Measurements from ENCODE around the gene UTP15.

The UTP15 gene

DNA sequence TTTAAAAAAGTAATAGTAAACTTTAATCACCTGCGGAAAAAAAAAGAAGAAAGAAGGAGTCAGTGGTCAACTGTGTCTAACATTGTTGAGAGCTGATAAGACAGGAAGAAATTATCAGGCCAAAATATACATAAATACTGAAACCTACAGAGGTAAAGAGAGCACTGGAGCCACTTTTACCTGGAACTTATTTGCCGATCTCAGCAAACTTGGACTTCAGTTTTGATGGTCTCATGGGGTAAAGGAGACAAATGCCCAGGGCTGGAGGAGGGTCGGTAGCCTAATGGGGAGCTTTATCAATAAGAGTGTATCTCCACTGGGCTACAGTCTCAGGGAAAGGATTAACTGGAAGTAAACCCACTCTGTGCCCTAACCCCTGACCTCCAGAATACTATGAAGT is 33.8 kb downstream of the UTP15 start:
- Histone ChIP-seq H3K27ac (ENCODE audit: low read depth in 2 of 2, low read length in 2 of 2) (no peak overlapping the region), H3K27me3 (ENCODE audit: control insufficient read depth in 2 of 2, insufficient read depth in 2 of 2, low read length in 2 of 2) (no peaks in the 10 kb centered on the region), H3K36me3 (ENCODE audit: control insufficient read depth in 2 of 2, insufficient read depth in 2 of 2, low read length in 2 of 2) (no peaks in the 10 kb centered on the region), H3K9me3 (ENCODE audit: control insufficient read depth in 2 of 2, low read length in 2 of 2) (peaks cover 0 to 3% of the 10 kb centered on the region in 2 donors), H3K9ac (ENCODE audit: low read depth in 1 of 2, low read length in 2 of 2) (no peak overlapping the region), H3K4me1 (ENCODE audit: control insufficient read depth in 2 of 2, insufficient read depth in 2 of 2, low read length in 2 of 2) (no peaks in the 10 kb centered on the region), H3K4me3 (ENCODE audit: low read length in 2 of 2) (no peak overlapping the region)

DNA sequence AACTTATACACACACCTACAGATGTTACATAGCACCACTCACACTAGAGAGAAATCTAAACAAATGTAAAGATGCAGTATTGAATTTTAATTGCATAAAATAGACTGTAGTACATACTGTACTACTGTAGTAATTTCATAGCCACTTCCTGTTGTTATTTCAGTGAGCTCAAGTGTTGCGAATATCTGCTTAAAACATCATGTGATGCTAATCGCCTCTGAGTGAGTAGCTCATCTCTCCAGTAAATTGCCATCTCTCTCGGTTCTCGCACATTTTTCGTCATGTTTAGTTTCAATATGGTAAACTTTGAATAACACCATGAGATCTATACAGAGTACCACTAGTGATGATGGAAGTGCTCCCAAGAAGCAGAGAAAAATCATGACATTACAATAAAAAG is 38.5 kb downstream of the UTP15 start:
- H3K4me3 ChIP-seq (ENCODE audit: low read length in 2 of 2) = no peak overlapping the region
- H3K9ac ChIP-seq (ENCODE audit: low read depth in 1 of 2, low read length in 2 of 2) = no peak overlapping the region
- H3K4me1 ChIP-seq (ENCODE audit: control insufficient read depth in 2 of 2, insufficient read depth in 2 of 2, low read length in 2 of 2) = peaks cover 0 to 5% of the 10 kb centered on the region in 2 donors
- no peaks in the 10 kb centered on the region for H3K36me3 ChIP-seq (ENCODE audit: control insufficient read depth in 2 of 2, insufficient read depth in 2 of 2, low read length in 2 of 2)
- no peaks in the 10 kb centered on the region for H3K27me3 ChIP-seq (ENCODE audit: control insufficient read depth in 2 of 2, insufficient read depth in 2 of 2, low read length in 2 of 2)
- H3K9me3 ChIP-seq (ENCODE audit: control insufficient read depth in 2 of 2, low read length in 2 of 2) = peaks cover 0 to 3% of the 10 kb centered on the region in 2 donors
- H3K27ac ChIP-seq (ENCODE audit: low read depth in 2 of 2, low read length in 2 of 2) = no peak overlapping the region

DNA sequence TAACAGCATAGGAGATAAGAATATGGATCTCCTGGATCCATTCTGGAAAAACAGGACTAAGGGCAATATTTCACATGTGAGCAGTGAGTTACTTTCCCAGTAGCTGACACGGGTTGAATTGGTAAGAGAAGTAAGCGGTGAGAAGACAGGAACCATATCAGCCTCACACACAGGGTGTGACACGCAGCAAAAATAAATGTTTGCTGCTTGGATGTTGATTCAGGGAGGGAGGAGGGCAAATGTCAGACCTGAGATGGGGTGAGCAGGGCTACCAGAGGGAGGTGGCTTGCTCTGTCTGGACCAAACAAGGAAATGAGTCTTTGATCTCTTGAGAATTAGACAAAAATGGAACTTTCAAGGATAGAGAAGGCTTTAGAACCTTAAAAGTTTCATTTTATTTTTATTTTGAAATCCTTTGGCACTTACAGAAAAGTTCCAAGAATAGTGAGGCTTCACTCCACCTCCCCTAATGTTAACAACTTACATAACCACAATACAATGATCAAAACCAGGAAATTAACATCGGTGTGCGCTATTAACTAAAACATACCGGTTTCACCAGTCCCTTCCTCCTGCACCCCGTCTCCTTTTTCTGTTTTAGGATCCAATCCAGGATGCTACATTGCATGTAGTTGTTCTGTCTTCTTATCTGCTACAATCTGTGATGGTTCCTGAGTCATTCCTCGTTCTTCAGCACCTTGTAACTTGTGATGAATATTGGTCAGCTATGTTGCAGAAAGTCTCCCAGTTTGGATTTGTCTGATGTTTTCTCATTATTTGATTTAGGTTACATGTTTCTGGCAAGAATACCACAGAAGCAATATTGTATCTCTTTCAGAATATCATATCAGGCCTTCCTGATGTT is 39.9 kb downstream of the UTP15 start:
- Histone ChIP-seq H3K9ac (ENCODE audit: low read depth in 1 of 2, low read length in 2 of 2) (no peak overlapping the region), H3K4me1 (ENCODE audit: control insufficient read depth in 2 of 2, insufficient read depth in 2 of 2, low read length in 2 of 2) (peaks cover 0 to 5% of the 10 kb centered on the region in 2 donors), H3K27me3 (ENCODE audit: control insufficient read depth in 2 of 2, insufficient read depth in 2 of 2, low read length in 2 of 2) (no peaks in the 10 kb centered on the region), H3K27ac (ENCODE audit: low read depth in 2 of 2, low read length in 2 of 2) (peak overlapping the region in 1 of 2 donors; percentile 38), H3K9me3 (ENCODE audit: control insufficient read depth in 2 of 2, low read length in 2 of 2) (peaks cover 0 to 3% of the 10 kb centered on the region in 2 donors), H3K36me3 (ENCODE audit: control insufficient read depth in 2 of 2, insufficient read depth in 2 of 2, low read length in 2 of 2) (no peaks in the 10 kb centered on the region), H3K4me3 (ENCODE audit: low read length in 2 of 2) (no peak overlapping the region)

DNA sequence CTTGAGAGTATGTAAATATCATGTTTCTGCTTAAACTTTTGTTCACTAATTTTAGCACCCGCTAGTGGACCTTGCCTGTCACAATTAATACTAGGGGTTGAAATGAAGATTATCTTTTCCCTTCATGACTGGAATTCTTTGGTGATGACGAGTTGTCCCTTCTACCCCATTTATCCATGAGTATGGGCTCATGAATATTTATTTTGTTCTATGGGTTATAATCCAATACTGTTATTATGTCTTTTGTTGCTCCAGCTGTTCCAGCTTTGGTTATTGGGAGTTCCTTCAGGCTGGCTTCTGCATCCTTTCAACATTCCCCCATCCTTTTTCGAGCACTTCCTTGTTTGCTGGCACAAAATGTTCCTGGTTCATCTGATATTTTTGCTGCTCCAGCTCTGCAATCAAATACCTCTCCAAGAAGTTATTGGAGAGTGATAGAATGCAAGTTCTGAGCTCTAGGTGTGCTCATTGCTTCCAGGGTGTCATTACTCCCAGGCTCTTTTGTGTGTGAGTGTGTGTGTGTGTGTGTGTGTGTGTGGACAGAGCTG is 40.7 kb downstream of the UTP15 start:
- Histone ChIP-seq H3K4me3 (ENCODE audit: low read length in 2 of 2) (no peak overlapping the region), H3K4me1 (ENCODE audit: control insufficient read depth in 2 of 2, insufficient read depth in 2 of 2, low read length in 2 of 2) (peaks cover 0 to 5% of the 10 kb centered on the region in 2 donors), H3K27me3 (ENCODE audit: control insufficient read depth in 2 of 2, insufficient read depth in 2 of 2, low read length in 2 of 2) (no peaks in the 10 kb centered on the region), H3K27ac (ENCODE audit: low read depth in 2 of 2, low read length in 2 of 2) (no peak overlapping the region), H3K9ac (ENCODE audit: low read depth in 1 of 2, low read length in 2 of 2) (no peak overlapping the region), H3K36me3 (ENCODE audit: control insufficient read depth in 2 of 2, insufficient read depth in 2 of 2, low read length in 2 of 2) (no peaks in the 10 kb centered on the region), H3K9me3 (ENCODE audit: control insufficient read depth in 2 of 2, low read length in 2 of 2) (peaks cover 0 to 3% of the 10 kb centered on the region in 2 donors)

DNA sequence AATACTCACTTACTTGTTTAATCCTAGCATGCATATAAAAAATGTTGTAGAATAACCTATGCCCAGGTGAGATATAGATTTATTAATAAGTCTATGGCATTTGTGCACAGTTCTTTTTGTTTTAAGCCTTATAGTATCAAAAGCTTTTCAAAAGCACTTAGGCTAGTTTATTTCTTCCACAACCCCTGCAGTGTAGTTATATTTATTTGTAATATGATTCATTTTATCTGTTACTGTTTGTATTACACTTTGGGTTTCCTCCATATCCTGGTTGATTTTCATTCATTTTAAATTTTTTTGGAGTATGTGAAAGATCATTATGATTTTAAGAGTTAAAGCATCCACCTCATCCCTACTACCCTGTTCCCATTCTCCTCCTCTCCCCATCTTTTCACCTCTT is 41.7 kb downstream of the UTP15 start:
- Histone ChIP-seq H3K9me3 (ENCODE audit: control insufficient read depth in 2 of 2, low read length in 2 of 2) (no peaks in the 10 kb centered on the region), H3K9ac (ENCODE audit: low read depth in 1 of 2, low read length in 2 of 2) (no peak overlapping the region), H3K36me3 (ENCODE audit: control insufficient read depth in 2 of 2, insufficient read depth in 2 of 2, low read length in 2 of 2) (no peaks in the 10 kb centered on the region), H3K27ac (ENCODE audit: low read depth in 2 of 2, low read length in 2 of 2) (no peak overlapping the region), H3K4me1 (ENCODE audit: control insufficient read depth in 2 of 2, insufficient read depth in 2 of 2, low read length in 2 of 2) (peaks cover 0 to 5% of the 10 kb centered on the region in 2 donors), H3K4me3 (ENCODE audit: low read length in 2 of 2) (no peak overlapping the region), H3K27me3 (ENCODE audit: control insufficient read depth in 2 of 2, insufficient read depth in 2 of 2, low read length in 2 of 2) (no peaks in the 10 kb centered on the region)

DNA sequence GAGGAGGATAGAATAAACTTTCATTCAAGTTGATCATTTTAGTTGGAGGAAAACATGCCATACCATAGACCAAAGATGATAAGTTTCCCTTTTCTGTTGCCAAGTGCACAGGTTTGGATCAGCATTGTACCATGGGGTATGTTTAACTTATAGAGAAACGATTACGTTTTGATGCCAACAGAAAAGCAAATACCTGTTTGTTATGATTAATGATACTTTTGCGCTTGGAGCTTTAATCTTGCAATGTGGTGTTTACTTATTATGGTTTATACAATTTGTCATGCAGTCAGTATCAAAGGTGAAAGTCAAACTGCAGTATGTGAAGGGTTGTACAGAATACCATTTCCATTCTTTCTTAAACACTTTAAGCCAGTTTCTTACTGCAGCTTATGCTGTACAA is 47.3 kb downstream of the UTP15 start:
- no peak overlapping the region for H3K27ac ChIP-seq (ENCODE audit: low read depth in 2 of 2, low read length in 2 of 2)
- H3K9me3 ChIP-seq (ENCODE audit: control insufficient read depth in 2 of 2, low read length in 2 of 2) = no peaks in the 10 kb centered on the region
- H3K4me3 ChIP-seq (ENCODE audit: low read length in 2 of 2) = no peak overlapping the region
- H3K9ac ChIP-seq (ENCODE audit: low read depth in 1 of 2, low read length in 2 of 2) = no peak overlapping the region
- H3K27me3 ChIP-seq (ENCODE audit: control insufficient read depth in 2 of 2, insufficient read depth in 2 of 2, low read length in 2 of 2) = no peaks in the 10 kb centered on the region
- peaks cover 3 to 6% of the 10 kb centered on the region in 2 donors for H3K4me1 ChIP-seq (ENCODE audit: control insufficient read depth in 2 of 2, insufficient read depth in 2 of 2, low read length in 2 of 2)
- H3K36me3 ChIP-seq (ENCODE audit: control insufficient read depth in 2 of 2, insufficient read depth in 2 of 2, low read length in 2 of 2) = no peaks in the 10 kb centered on the region

DNA sequence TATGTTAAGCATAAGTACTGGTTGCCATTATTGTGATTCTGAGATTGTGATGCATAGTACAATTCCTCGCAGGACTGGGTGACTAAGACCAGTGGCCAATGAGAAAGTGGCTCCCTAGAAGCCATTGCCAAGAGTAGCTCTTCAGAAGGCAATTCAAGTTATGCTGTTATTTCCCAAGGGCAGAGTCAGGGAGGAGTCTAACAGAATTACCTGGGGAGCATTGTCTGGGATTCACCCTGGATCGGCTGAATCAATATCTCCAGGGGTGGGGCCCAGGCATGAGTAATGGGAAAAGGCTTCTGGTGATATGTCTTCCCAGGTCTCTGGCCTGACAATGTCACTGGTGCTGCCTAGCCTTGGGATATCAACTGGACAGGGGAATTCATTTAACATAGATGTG is 49.5 kb downstream of the UTP15 start:
- H3K27me3 ChIP-seq (ENCODE audit: control insufficient read depth in 2 of 2, insufficient read depth in 2 of 2, low read length in 2 of 2) = no peaks in the 10 kb centered on the region
- no peaks in the 10 kb centered on the region for H3K36me3 ChIP-seq (ENCODE audit: control insufficient read depth in 2 of 2, insufficient read depth in 2 of 2, low read length in 2 of 2)
- peaks cover 3 to 6% of the 10 kb centered on the region in 2 donors for H3K4me1 ChIP-seq (ENCODE audit: control insufficient read depth in 2 of 2, insufficient read depth in 2 of 2, low read length in 2 of 2)
- no peaks in the 10 kb centered on the region for H3K9me3 ChIP-seq (ENCODE audit: control insufficient read depth in 2 of 2, low read length in 2 of 2)
- H3K4me3 ChIP-seq (ENCODE audit: low read length in 2 of 2) = no peak overlapping the region
- no peak overlapping the region for H3K9ac ChIP-seq (ENCODE audit: low read depth in 1 of 2, low read length in 2 of 2)
- no peak overlapping the region for H3K27ac ChIP-seq (ENCODE audit: low read depth in 2 of 2, low read length in 2 of 2)

DNA sequence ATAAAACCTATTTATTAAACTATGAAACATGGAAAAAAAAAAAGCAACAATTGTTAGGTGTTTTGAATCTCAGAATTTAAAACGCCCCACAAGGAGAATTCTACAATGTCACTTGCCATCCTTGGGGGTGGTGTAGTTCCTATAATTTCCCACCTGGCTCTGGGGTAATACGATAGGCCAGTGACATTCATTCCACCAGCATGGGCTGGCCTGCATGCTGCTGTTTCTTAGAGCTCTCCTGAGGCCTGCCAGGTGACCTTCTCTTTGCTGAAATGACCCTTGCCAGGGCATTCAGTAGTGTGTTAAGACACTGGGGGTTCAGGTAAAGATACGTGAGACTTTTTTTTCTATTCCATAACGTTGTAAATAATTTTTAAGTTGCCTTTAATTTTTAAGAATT is 50.4 kb downstream of the UTP15 start:
- Histone ChIP-seq H3K27ac (ENCODE audit: low read depth in 2 of 2, low read length in 2 of 2) (no peak overlapping the region), H3K27me3 (ENCODE audit: control insufficient read depth in 2 of 2, insufficient read depth in 2 of 2, low read length in 2 of 2) (no peaks in the 10 kb centered on the region), H3K4me1 (ENCODE audit: control insufficient read depth in 2 of 2, insufficient read depth in 2 of 2, low read length in 2 of 2) (peaks cover 3 to 6% of the 10 kb centered on the region in 2 donors), H3K9me3 (ENCODE audit: control insufficient read depth in 2 of 2, low read length in 2 of 2) (no peaks in the 10 kb centered on the region), H3K4me3 (ENCODE audit: low read length in 2 of 2) (no peak overlapping the region), H3K36me3 (ENCODE audit: control insufficient read depth in 2 of 2, insufficient read depth in 2 of 2, low read length in 2 of 2) (no peaks in the 10 kb centered on the region), H3K9ac (ENCODE audit: low read depth in 1 of 2, low read length in 2 of 2) (no peak overlapping the region)

DNA sequence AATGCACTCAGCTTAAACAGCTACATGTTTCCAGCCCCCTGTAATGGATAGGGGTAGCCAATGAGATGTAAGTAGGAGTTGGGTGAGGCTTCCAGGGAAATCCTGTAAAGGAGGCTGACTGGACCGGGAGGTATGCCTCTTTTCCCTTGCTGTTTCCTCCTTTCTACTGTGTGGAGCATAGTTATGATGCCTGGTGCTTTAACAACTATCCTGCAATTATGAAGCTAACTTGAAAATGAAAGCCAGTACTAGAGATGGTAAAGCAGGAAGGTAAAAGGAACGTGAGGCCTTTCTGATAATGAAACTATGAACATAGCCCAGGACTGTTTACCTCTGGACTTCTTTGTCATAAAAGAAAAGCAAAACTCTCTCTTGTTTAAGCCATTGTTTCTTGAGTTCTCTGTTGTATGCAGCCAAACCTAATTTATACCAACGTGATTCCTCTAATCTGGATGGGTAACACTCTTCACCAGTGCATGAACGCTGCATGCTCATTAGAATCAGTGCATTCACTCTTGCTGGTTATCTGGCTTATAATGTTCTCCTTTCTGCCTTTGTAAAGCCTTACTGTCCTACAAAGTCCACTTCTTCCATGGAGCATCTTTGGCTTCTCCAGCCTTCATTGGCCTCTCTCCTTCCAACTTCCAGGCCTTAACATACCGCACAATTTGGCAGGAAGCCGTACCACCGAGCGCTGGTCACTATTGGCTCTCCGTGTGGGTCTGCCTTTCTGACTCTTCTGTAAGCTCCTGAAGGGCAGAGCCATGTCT is 52.2 kb downstream of the UTP15 start:
- peaks cover 3 to 6% of the 10 kb centered on the region in 2 donors for H3K4me1 ChIP-seq (ENCODE audit: control insufficient read depth in 2 of 2, insufficient read depth in 2 of 2, low read length in 2 of 2)
- peak overlapping the region; percentile 19 to 27 for H3K4me3 ChIP-seq (ENCODE audit: low read length in 2 of 2)
- peak overlapping the region in 1 of 2 donors; percentile 13 for H3K9ac ChIP-seq (ENCODE audit: low read depth in 1 of 2, low read length in 2 of 2)
- peak overlapping the region; percentile 38 to 61 for H3K27ac ChIP-seq (ENCODE audit: low read depth in 2 of 2, low read length in 2 of 2)
- H3K9me3 ChIP-seq (ENCODE audit: control insufficient read depth in 2 of 2, low read length in 2 of 2) = no peaks in the 10 kb centered on the region
- no peaks in the 10 kb centered on the region for H3K36me3 ChIP-seq (ENCODE audit: control insufficient read depth in 2 of 2, insufficient read depth in 2 of 2, low read length in 2 of 2)
- no peaks in the 10 kb centered on the region for H3K27me3 ChIP-seq (ENCODE audit: control insufficient read depth in 2 of 2, insufficient read depth in 2 of 2, low read length in 2 of 2)
